Adrenal gland (tissue), 12 donors: ENCODE results near the gene PLS1. TPM values are rescaled to one million over a fixed set of nuclear protein-coding genes. Genes with fewer than 3 reads are reported as not detected.

Experiments
- DNase-seq, 7 donors: peaks; one replicate each; pipeline ENCODE4 v3.0.0-alpha.2; 2019 to 2020
- H3K27ac ChIP-seq, 5 donors: fragments of 200-600 bp; sonication (generic) in 4 of 5; 1 replicate in 3 of 5; 2 replicates in 2 of 5; pipeline versions ENCODE4 v1.5.1 to v1.8.0; 2016 to 2020; ENCODE audit warnings: mild to moderate bottlenecking in 1 of 5
- H3K27me3 ChIP-seq: fragments of 200-600 bp; 2 replicates; pipeline ENCODE4 v1.8.0; 2021
- H3K36me3 ChIP-seq, 2 donors: fragments of 200-600 bp; replicated peaks in 1 of 2; 1 replicate in 1 of 2; 2 replicates in 1 of 2; pipeline versions ENCODE4 v1.5.1 to v1.8.0; 2018 to 2022
- H3K4me1 ChIP-seq, 2 donors: fragments of 200-600 bp; replicated peaks in 1 of 2; 1 replicate in 1 of 2; 2 replicates in 1 of 2; pipeline versions ENCODE4 v1.5.1 to v1.8.0; 2018 to 2021
- H3K4me3 ChIP-seq, 4 donors: fragments of 200-600 bp; sonication (generic) in 3 of 4; one replicate each; pipeline ENCODE4 v1.5.1; 2016 to 2018
- H3K9me3 ChIP-seq, 3 donors: fragments of 200-600 bp; sonication (generic) in 1 of 3; replicated peaks in 1 of 3; 1 replicate in 2 of 3; 2 replicates in 1 of 3; pipeline versions ENCODE4 v1.5.1 to v1.8.0; 2016 to 2021
- CTCF ChIP-seq, 6 experiments: fragments of 450-650 bp in 4 of 6; fragments of 200-600 bp in 2 of 6; sonication (generic) in 1 of 6; IDR thresholded peaks; 1 replicate in 5 of 6; 2 replicates in 1 of 6; pipeline versions ENCODE4 v1.5.1 to v1.8.0; 2016 to 2021; ENCODE audit warnings: antibody characterized with exemption in 6 of 6, mild to moderate bottlenecking in 2 of 6, moderate library complexity in 1 of 6
- POLR2A ChIP-seq, 2 donors: fragments of 450-650 bp; IDR thresholded peaks; one replicate each; pipeline ENCODE4 v1.6.1; 2017; ENCODE audit warnings: antibody characterized with exemption in 2 of 2, mild to moderate bottlenecking in 2 of 2, moderate library complexity in 1 of 2
- WGBS, 4 donors: extraction: QIAGEN DNeasy Blood & Tissue Kit in 2 of 4; methylation state at CpG; one replicate each; pipeline versions ENCODE4 v1.1.5 to v1.1.7; 2013 to 2017; 5-methylcytosine and 5-hydroxymethylcytosine counted together
- intact Hi-C, 2 donors: fragments of 100-400 bp; cut with DNase I; formaldehyde crosslinking; loops; one replicate each; pipeline versions ENCODE4 v1.14.1 to v1.15.0; 2022 to 2023
- polyA plus RNA-seq, 3 donors: library from polyadenylated mRNA; stranded (reverse); fragments of 200-250 nt in 2 of 3; fragments of 350-450 nt in 1 of 3; fragmentation: Illumina TruSeq in 1 of 3; extraction: RNeasy Lipid Tissue Mini Kit (QIAGEN cat#74804) in 1 of 3; gene quantifications; one replicate each; pipeline ENCODE4 v1.2.3, GENCODE V29; 2013 to 2014
- total RNA-seq, 9 donors: library from RNA; depleted of rRNA in 4 of 9; stranded (reverse); fragments of >200 nt in 4 of 9; fragments of 120-200 nt in 1 of 9; fragmentation: NEBNext Ultra II Directional in 1 of 9; extraction: Animal tissue kit (Norgen Biotek cat#: 25700) in 1 of 9; gene quantifications; one replicate each; pipeline versions ENCODE4 v1.1.0 to v1.2.4, GENCODE V29; 2013 to 2023
- donor health status: healthy with polysubstance abuse.
- donor health status: Bipolar disorder and iron deficiency.
- donor health status: DM: yes; HTN: yes; CAD: no.
- donor health status: DM: no; HTN: no; CAD: no.
- donor health status: DM: no; HTN: no; CAD: no.
- donor health status: DM: yes; HTN: yes; CAD: no.

PLS1 gene
- total and polyA plus RNA-seq, 12 donors, result 0.74 to 12.9 (median 7.9) TPM

DNA sequence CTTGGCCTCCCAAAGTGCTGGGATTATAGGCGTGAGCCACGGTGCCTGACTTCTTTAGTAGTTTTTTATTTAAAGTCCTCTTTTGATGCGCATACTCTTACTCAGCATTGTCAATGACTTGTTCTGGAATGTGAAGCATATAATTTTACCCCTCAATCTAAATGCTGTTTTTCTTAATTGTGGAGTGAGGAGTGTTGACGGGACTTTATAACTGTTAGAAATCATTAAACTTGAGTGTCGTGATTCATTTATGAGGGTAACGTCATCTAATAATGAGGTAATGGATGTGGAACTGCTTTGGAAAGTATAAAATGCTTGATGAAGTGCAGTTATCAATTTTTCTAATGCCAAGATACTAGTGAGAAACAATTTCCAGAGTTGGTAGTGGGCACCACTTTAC is 48.3 kb downstream of the PLS1 start:
- Histone ChIP-seq H3K4me3 (no peak overlapping the region), H3K27me3 (no peaks in the 10 kb centered on the region), H3K9me3 (no peaks in the 10 kb centered on the region), H3K36me3 (no peaks in the 10 kb centered on the region), H3K4me1 (no peaks in the 10 kb centered on the region), H3K27ac (no peak overlapping the region)
- TF ChIP-seq POLR2A (IDR thresholded peaks at IDR 0.05), result no peak
- no peak for TF ChIP-seq CTCF (IDR thresholded peaks at IDR 0.05)
- DNase-seq, result no peak
- intact Hi-C loops, result no loop called here
- 80 to 82% (median 80%) methylated on average over 6 of the region's 6 CpGs for WGBS, 4 donors

DNA sequence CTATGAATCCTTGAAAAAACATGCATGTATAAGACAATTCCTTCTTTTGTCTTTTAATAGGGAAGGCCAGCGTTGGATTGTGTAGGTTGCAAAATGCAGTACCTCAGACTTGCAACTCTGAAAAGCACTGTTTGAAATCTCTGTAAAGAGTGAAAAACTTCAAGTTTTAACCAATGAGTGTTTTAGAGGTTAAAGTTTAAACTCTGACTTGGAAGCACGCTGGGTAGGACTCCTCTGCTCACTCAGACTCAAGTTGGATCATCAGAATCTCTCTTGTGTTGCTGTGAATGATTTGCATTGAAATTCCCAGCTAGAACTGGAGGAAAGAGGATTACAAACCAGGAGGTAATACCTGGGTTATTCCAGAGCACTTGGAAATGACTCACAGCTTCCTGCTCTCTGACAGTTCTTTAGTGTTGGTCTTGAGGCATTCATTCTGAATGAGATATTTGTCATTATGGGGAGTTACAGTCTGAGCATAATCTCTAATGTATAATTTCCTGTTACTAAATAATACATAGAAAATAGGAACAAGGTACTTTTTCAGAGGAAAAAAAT is 49.1 kb downstream of the PLS1 start:
- no peak for DNase-seq
- 75 to 92% (median 79%) methylated on average over 2 of the region's 2 CpGs for WGBS, 4 donors
- H3K4me3 ChIP-seq, result no peak overlapping the region
- H3K27me3 ChIP-seq, result no peaks in the 10 kb centered on the region
- intact Hi-C loops, result no loop called here
- no peaks in the 10 kb centered on the region for H3K36me3 ChIP-seq
- H3K9me3 ChIP-seq, result no peaks in the 10 kb centered on the region
- no peak overlapping the region for H3K27ac ChIP-seq
- TF ChIP-seq POLR2A (IDR thresholded peaks at IDR 0.05) (no peak), CTCF (IDR thresholded peaks at IDR 0.05) (no peak)
- no peaks in the 10 kb centered on the region for H3K4me1 ChIP-seq

DNA sequence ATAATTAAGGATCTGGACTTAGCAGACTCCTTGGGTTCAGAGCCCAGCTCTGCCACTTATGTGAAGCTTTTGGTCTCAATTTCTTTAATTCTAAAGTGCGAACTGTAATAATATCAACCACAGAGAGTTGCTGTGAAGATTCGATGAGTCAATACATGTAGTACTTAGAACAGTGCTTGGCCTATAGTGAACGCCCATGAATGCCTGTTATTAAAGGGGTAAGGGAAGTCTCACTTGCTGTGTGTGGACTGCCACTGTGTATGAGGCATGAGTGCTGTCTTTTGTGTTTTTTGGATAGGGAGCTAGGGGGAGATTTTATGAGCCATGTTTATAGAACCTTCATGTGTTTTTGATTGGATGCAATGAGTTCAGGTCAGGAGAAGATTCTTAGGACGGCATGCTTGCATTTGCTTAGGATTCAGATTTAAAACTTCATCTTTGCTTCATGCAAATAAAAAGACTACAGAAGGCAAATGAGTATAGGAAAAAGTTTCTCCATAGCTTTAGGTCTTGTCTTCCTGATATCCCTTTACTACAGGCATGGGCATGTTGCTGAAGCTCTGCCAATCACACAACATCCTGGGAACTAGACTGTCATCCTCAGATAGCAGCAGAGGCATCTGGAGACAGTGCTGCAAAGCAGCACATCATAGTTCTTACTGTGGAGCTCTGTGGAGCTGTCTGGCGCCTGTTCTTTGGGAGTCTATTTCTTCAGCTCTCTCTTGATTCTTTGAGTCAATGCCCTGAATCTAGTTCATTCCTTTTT is 50.0 kb downstream of the PLS1 start:
- no peaks in the 10 kb centered on the region for H3K27me3 ChIP-seq
- TF ChIP-seq CTCF (IDR thresholded peaks at IDR 0.05) (no peak), POLR2A (IDR thresholded peaks at IDR 0.05) (no peak)
- H3K4me3 ChIP-seq, result no peak overlapping the region
- intact Hi-C loops, result no loop called here
- no peak overlapping the region for H3K27ac ChIP-seq
- H3K36me3 ChIP-seq, result no peaks in the 10 kb centered on the region
- no peaks in the 10 kb centered on the region for H3K9me3 ChIP-seq
- WGBS, 4 donors, result 85 to 95% (median 88%) methylated on average over 5 of the region's 5 CpGs
- no peak for DNase-seq
- no peaks in the 10 kb centered on the region for H3K4me1 ChIP-seq

DNA sequence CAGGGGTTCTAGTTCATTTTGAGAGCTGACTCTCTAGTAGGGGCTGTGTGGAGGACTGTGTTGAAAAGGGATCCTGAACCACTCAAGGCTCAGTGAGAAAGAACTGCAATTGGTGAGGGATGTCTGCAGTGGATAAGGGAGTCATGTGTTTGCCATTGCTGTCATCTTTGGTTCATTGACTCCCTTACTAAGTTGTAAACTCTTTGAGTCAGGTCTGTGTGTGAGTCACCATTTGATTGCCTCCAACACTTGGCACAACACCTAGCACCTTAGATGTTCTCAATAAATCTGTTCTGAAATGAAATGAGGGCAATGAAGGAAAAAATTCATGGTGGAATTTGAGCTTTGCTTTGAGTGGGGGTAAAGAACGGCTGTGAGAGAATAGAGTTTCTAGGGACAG is 51.7 kb downstream of the PLS1 start:
- Histone ChIP-seq H3K4me3 (no peak overlapping the region), H3K9me3 (no peaks in the 10 kb centered on the region), H3K27ac (no peak overlapping the region), H3K27me3 (no peaks in the 10 kb centered on the region), H3K4me1 (no peaks in the 10 kb centered on the region), H3K36me3 (no peaks in the 10 kb centered on the region)
- WGBS, 4 donors, result 76 to 89% (median 82%) methylated on average over 1 of the region's 1 CpG
- intact Hi-C loops, result no loop called here
- TF ChIP-seq CTCF (IDR thresholded peaks at IDR 0.05) (no peak), POLR2A (IDR thresholded peaks at IDR 0.05) (no peak)
- no peak for DNase-seq
